ENCODE measurements around the gene PEX14.

The PEX14 gene

DNA sequence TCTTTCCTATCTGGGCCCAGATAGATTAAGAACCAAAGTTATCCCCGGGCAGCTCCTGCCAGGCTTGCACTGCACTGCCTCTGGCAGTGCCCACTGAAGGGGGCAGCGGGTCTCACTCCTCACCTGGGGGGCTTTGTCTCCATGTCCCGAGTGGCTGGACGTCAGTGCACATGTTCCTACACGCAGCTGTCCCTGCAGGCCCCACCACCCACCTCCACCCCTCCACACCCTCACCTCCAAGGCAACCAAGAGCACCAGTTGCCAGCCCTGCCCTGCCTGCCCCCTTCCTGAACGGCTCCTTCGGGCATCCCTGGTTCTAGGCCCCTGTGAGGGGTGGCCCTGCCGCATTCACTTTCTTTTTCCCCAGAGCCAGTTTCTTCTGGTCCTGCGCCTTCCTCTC lies 147.2 kb downstream of the PEX14 start:
- DNase-seq: no peak
- Histone ChIP-seq H3K9me3 (ENCODE audit: severe bottlenecking) (no peaks in the 10 kb centered on the region), H3K27ac (no peak overlapping the region), H3K4me3 (ENCODE audit: low read depth, low read length) (no peak overlapping the region), H3K27me3 (ENCODE audit: insufficient read depth, low read depth, severe bottlenecking) (no peaks in the 10 kb centered on the region), H3K36me3 (peaks cover 8% of the 10 kb centered on the region)
- TF ChIP-seq CTCF (IDR thresholded peaks at IDR 0.05; ENCODE audit: low read depth, low read length): no peak

- TF ChIP-seq CTCF (IDR thresholded peaks at IDR 0.05; ENCODE audit: low read depth, low read length): no peak
- H3K27me3 ChIP-seq (ENCODE audit: insufficient read depth, low read depth, severe bottlenecking): no peaks in the 10 kb centered on the region
- peak; percentile 55 for DNase-seq
- no peak overlapping the region for H3K4me3 ChIP-seq (ENCODE audit: low read depth, low read length)
- H3K36me3 ChIP-seq: peaks cover 8% of the 10 kb centered on the region
- H3K27ac ChIP-seq: no peak overlapping the region
- H3K9me3 ChIP-seq (ENCODE audit: severe bottlenecking): no peaks in the 10 kb centered on the region
These were observed 148.3 kb downstream of the PEX14 start for GRCh38 chr1:10622910-10623685.

DNA sequence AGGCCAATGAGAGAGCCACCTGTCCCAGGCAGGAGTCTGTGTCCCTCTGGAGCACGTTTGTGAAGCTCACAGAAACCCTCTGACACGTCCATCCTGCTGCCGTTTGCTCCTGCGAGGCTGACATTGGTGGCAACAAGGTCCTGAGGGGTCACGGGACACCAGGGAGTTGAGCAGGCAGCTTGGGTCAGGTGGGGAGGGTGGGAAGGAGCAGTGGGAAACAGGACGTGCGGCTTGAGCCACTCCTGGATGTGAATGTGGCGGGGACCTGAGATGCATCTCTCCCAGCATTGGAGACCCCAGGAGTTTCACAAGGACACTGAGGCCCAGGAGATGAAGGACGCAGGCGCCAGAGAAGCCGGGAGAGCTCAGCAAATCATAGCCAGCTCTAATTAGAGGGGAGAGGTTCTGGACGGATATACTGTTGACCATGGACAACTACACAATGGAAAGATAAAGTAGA lies 149.0 kb downstream of the PEX14 start:
- Histone ChIP-seq H3K27ac (no peak overlapping the region), H3K27me3 (ENCODE audit: insufficient read depth, low read depth, severe bottlenecking) (no peaks in the 10 kb centered on the region), H3K9me3 (ENCODE audit: severe bottlenecking) (no peaks in the 10 kb centered on the region), H3K36me3 (peaks cover 8% of the 10 kb centered on the region), H3K4me3 (ENCODE audit: low read depth, low read length) (no peak overlapping the region)
- DNase-seq: no peak
- TF ChIP-seq CTCF (IDR thresholded peaks at IDR 0.05; ENCODE audit: low read depth, low read length): no peak

DNA sequence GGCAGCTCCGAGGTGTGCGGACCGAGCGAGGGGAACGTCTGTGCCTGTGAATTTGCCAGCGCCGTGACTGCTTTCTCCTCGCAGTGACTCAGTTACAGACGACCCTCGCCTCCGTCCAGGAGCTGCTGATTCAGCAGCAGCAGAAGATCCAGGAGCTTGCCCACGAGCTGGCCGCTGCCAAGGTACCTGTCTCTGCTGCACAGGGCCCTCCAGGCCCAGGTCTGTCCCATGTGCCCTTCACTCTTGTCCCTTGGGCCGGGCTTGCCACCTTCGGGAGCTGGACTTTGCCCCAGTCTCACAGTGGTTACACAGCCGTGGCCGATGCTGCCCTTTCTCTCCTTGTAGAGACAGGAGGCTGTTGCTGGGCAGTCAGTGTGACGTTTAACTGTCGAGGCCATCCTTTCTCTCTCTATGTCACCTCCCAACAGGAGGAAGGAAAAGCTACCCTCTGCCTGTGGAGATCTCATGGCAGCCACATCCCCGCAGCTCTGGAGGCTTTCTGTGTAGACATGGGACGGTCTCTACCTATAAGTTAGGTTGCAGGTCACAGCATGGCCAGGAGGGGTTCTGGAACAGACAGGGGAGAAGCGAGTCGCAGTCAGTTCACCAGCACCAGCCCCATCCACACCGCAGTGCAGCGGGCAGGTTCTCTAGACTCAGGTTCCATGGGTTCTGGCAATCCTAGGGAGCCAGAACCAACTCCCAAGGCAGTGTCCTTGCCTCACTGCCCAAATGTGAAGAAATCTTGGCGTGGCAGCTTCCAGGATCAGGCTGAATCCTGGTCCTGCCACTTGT lies 149.7 kb downstream of the PEX14 start:
- peaks cover 8% of the 10 kb centered on the region for H3K36me3 ChIP-seq
- no peaks in the 10 kb centered on the region for H3K27me3 ChIP-seq (ENCODE audit: insufficient read depth, low read depth, severe bottlenecking)
- no peak for TF ChIP-seq CTCF (IDR thresholded peaks at IDR 0.05; ENCODE audit: low read depth, low read length)
- H3K27ac ChIP-seq: no peak overlapping the region
- H3K9me3 ChIP-seq (ENCODE audit: severe bottlenecking): no peaks in the 10 kb centered on the region
- H3K4me3 ChIP-seq (ENCODE audit: low read depth, low read length): no peak overlapping the region
- no peak for DNase-seq

- TF ChIP-seq CTCF (IDR thresholded peaks at IDR 0.05; ENCODE audit: low read depth, low read length): no peak
- Histone ChIP-seq H3K4me3 (ENCODE audit: low read depth, low read length) (no peak overlapping the region), H3K36me3 (peaks cover 11% of the 10 kb centered on the region), H3K9me3 (ENCODE audit: severe bottlenecking) (no peaks in the 10 kb centered on the region), H3K27ac (peak overlapping the region; percentile 25), H3K27me3 (ENCODE audit: insufficient read depth, low read depth, severe bottlenecking) (no peaks in the 10 kb centered on the region)
- no peak for DNase-seq
These were observed 150.3 kb downstream of the PEX14 start for GRCh38 chr1:10625076-10625475.
